Naive thymus-derived CD4-positive, alpha-beta T cell (primary cell): ENCODE data around the gene OR8G1. TPM values are rescaled to one million over a fixed set of nuclear protein-coding genes. Genes with fewer than 3 reads are reported as not detected.

Experiments used
- ATAC-seq: fragments of 150-1000 bp; cut with Tn5 transposase; 2 replicates; pipeline ENCODE4 v1.10.0; 2021; ENCODE audit warnings: mild to moderate bottlenecking, moderate library complexity
- CTCF ChIA-PET: fragments of 350-600 bp; sonication (Branson Sonifier 250); formaldehyde crosslinking; loops from one replicate; lab custom pipeline; 2021; ENCODE audit warnings: antibody characterized with exemption; lab: Charles Lee
- POLR2A ChIA-PET: fragments of 350-600 bp; sonication (Branson Sonifier 250); formaldehyde crosslinking; loops from one replicate; lab custom pipeline; 2021; ENCODE audit warnings: antibody characterized with exemption, inconsistent platforms; lab: Charles Lee
- DNase-seq, 9 donors: peaks; one replicate each; pipeline versions ENCODE4 v3.0.0 to v3.0.0-alpha.2; 2020 to 2022; ENCODE audit warnings: mixed read lengths in 1 of 9
- H3K27ac ChIP-seq: one replicate; pipeline ENCODE4 v1.7.0; 2013; ENCODE audit warnings: mild to moderate bottlenecking, low read depth, low read length, moderate library complexity
- H3K27me3 ChIP-seq, 2 donors: one replicate each; pipeline ENCODE4 v1.7.0; 2013; ENCODE audit warnings: low read length in 2 of 2, mild to moderate bottlenecking in 2 of 2, moderate library complexity in 2 of 2; ENCODE audit not compliant: control insufficient read depth in 2 of 2, insufficient read depth in 2 of 2
- H3K36me3 ChIP-seq, 3 experiments: 1 replicate in 2 of 3; 2 replicates in 1 of 3; pipeline ENCODE4 v1.7.0; 2013; ENCODE audit warnings: low read length in 3 of 3, mild to moderate bottlenecking in 3 of 3, moderate library complexity in 1 of 3; ENCODE audit not compliant: insufficient read depth in 3 of 3, control insufficient read depth in 2 of 3
- H3K4me1 ChIP-seq, 2 donors: one replicate each; pipeline ENCODE4 v1.7.0; 2013; ENCODE audit warnings: low read length in 2 of 2, mild to moderate bottlenecking in 2 of 2, moderate library complexity in 1 of 2; ENCODE audit not compliant: control insufficient read depth in 2 of 2, insufficient read depth in 2 of 2
- H3K4me3 ChIP-seq: 2 replicates; pipeline ENCODE4 v1.7.0; 2013; ENCODE audit warnings: mild to moderate bottlenecking, low read length
- H3K9me3 ChIP-seq, 3 experiments: 1 replicate in 2 of 3; 2 replicates in 1 of 3; pipeline ENCODE4 v1.7.0; 2013; ENCODE audit warnings: low read length in 3 of 3; ENCODE audit not compliant: control insufficient read depth in 2 of 3
- H3K27ac Mint-ChIP-seq, 9 donors: one replicate each; pipeline ENCODE4 v1.8.0; 2020 to 2022; ENCODE audit warnings: mixed read lengths in 9 of 9, mild to moderate bottlenecking in 8 of 9, moderate library complexity in 5 of 9, inconsistent platforms in 2 of 9
- H3K27me3 Mint-ChIP-seq, 5 donors: one replicate each; pipeline ENCODE4 v1.8.0; 2021 to 2022; ENCODE audit warnings: mixed read lengths in 5 of 5, mild to moderate bottlenecking in 1 of 5
- H3K36me3 Mint-ChIP-seq, 5 donors: one replicate each; pipeline ENCODE4 v1.8.0; 2020 to 2022; ENCODE audit warnings: mixed read lengths in 5 of 5, mild to moderate bottlenecking in 3 of 5, inconsistent platforms in 1 of 5
- H3K4me1 Mint-ChIP-seq, 7 donors: one replicate each; pipeline ENCODE4 v1.8.0; 2020 to 2022; ENCODE audit warnings: mixed read lengths in 7 of 7, mild to moderate bottlenecking in 3 of 7, inconsistent platforms in 1 of 7
- H3K4me3 Mint-ChIP-seq, 10 donors: one replicate each; pipeline ENCODE4 v1.8.0; 2020 to 2022; ENCODE audit warnings: mild to moderate bottlenecking in 10 of 10, mixed read lengths in 10 of 10, moderate library complexity in 6 of 10, inconsistent platforms in 2 of 10
- H3K9me3 Mint-ChIP-seq, 11 donors: one replicate each; pipeline ENCODE4 v1.8.0; 2020 to 2022; ENCODE audit warnings: mixed read lengths in 11 of 11, mild to moderate bottlenecking in 4 of 11, inconsistent platforms in 1 of 11, moderate library complexity in 1 of 11
- intact Hi-C, 2 donors: fragments of 100-400 bp; cut with micrococcal nuclease; formaldehyde crosslinking; loops; one replicate each; pipeline ENCODE4 v1.15.1; 2023
- polyA plus RNA-seq, 2 donors: library from polyadenylated mRNA; unstranded; fragments of 300-500 nt; fragmentation: Illumina TruSeq; gene quantifications; one replicate each; pipeline ENCODE4 v1.2.3, GENCODE V29; 2021
- total RNA-seq, 6 experiments: library from RNA in 5 of 6; stranded (reverse) in 5 of 6; gene quantifications; 1 replicate in 5 of 6; 2 replicates in 1 of 6; pipeline ENCODE4 v1.2.3 and lab custom pipeline; 2021 to 2026

The OR8G1 gene
- total and polyA plus RNA-seq, 7 experiments from 2014 or later, result not detected

DNA sequence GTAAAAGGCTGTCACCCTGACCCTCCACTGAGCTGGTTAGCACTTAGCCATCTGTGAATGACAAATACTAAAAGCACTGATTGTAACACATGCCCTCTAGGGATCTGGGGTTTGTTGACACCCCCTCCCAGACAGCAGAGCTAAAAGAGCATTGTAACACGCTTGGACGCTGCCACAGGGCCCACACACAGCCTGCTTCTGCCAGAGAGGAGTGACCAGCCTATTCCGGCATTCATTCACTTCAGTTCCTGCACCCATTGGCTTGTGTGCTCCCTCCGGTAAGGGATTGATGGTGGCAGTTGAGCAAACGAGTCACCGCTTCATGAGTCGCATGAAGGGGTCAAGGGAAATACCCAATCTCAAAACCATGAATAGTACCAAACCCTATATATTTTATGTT is 42.0 kb upstream of the OR8G1 start:
- DNase-seq, result no peak
- intact Hi-C loops, result loop anchor here in 1 of 2 donors (10.0 kb wide), 1 partner anchor 554 kb away; no protein-coding TSS in a partner anchor
- Histone ChIP-seq H3K36me3 (no peaks in the 10 kb centered on the region), H3K4me1 (no peaks in the 10 kb centered on the region), H3K9me3 (no peaks in the 10 kb centered on the region), H3K27me3 (no peaks in the 10 kb centered on the region), H3K4me3 (no peak overlapping the region), H3K27ac (no peak overlapping the region)
- no peak for ATAC-seq
- Mint-ChIP-seq H3K27ac (no peak overlapping the region), H3K4me1 (peaks cover 0 to under 1% (median 0%) of the 10 kb centered on the region in 7 donors), H3K4me3 (no peak overlapping the region), H3K27me3 (peaks cover 0 to 12% (median 9%) of the 10 kb centered on the region in 5 donors), H3K9me3 (no peaks in the 10 kb centered on the region), H3K36me3 (no peaks in the 10 kb centered on the region)
- ChIA-PET CTCF (no interaction called here), POLR2A (no interaction called here)

DNA sequence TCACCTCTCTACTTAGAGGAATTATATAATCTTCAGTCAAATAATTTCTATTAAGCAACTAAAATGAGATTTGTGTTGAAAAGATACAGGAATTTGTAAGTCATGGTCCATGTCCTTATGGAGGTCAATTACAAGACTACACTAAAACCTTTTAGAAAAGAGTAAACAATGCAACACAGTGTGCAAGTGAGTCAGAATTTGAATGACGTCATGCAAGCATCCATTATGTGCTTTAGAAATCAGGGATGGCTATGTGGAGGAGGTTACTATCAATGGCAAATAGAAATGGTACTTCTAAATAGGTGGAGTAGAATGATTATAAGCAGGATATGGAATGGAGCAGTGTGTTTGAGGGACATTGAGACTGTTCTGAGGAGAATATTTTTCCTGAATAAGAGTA is 41.2 kb upstream of the OR8G1 start:
- no peak for ATAC-seq
- CTCF ChIA-PET, result no interaction called here
- no peak overlapping the region for H3K27ac Mint-ChIP-seq

DNA sequence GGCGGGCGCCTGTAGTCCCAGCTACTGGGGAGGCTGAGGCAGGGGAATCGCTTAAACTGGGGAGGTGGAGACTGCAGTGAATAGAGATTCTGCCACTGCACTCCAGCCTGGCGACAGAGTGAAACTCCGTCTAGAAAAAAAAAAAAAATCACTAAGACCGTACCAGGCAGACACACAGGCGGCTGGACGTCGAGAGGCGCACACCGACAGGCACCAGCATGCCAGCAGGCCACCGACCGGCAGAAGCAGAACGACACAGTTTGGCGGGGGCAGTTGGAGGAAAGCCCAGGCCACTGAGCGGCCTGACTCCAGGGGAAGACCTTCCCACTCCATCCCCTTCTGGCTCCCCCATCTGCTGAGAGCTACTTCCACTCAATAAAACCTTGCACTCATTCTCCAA is 40.2 kb upstream of the OR8G1 start:
- Mint-ChIP-seq H3K36me3 (no peaks in the 10 kb centered on the region), H3K4me1 (no peaks in the 10 kb centered on the region), H3K4me3 (no peak overlapping the region), H3K9me3 (no peaks in the 10 kb centered on the region), H3K27ac (no peak overlapping the region), H3K27me3 (peaks cover 0 to 13% (median 5%) of the 10 kb centered on the region in 5 donors)
- intact Hi-C loops, result no loop called here
- Histone ChIP-seq H3K27me3 (no peaks in the 10 kb centered on the region), H3K4me1 (no peaks in the 10 kb centered on the region), H3K9me3 (no peaks in the 10 kb centered on the region), H3K4me3 (no peak overlapping the region), H3K36me3 (no peaks in the 10 kb centered on the region), H3K27ac (no peak overlapping the region)
- CTCF ChIA-PET, result no interaction called here
- no peak for ATAC-seq
- no peak for DNase-seq
- POLR2A ChIA-PET, result no interaction called here

More for the DNA sequence above, 41.2 kb upstream of the OR8G1 start:
- Histone ChIP-seq H3K27me3 (no peaks in the 10 kb centered on the region), H3K4me3 (no peak overlapping the region), H3K27ac (no peak overlapping the region), H3K9me3 (no peaks in the 10 kb centered on the region), H3K4me1 (no peaks in the 10 kb centered on the region), H3K36me3 (no peaks in the 10 kb centered on the region)
- Mint-ChIP-seq H3K9me3 (no peaks in the 10 kb centered on the region), H3K4me3 (no peak overlapping the region), H3K27me3 (peaks cover 0 to 16% (median 8%) of the 10 kb centered on the region in 5 donors), H3K36me3 (no peaks in the 10 kb centered on the region), H3K4me1 (no peaks in the 10 kb centered on the region)
- POLR2A ChIA-PET, result no interaction called here
- intact Hi-C loops, result loop anchor here in 1 of 2 donors (10.0 kb wide), 1 partner anchor 555 kb away; no protein-coding TSS in a partner anchor
- DNase-seq, result no peak

DNA sequence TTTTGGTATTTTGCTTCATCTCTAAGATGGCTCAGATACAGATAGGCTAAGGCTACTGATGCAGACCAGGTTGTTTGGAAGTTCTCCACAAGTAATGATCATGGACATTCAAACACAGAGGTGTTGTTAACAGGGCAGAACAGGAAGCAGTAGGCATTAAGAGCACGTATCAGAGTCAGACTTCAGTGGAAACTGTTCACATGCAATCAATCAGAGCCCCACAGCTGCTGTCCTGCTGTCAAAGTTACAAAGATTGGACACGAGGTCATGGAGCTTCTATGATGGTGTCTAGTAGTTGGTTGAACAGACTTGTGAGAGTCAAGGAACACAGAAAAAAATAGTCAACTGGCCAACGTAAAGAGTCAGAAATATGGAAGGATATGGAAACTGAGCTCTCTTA is 37.9 kb upstream of the OR8G1 start:
- Mint-ChIP-seq H3K4me1 (no peaks in the 10 kb centered on the region), H3K27ac (no peak overlapping the region), H3K27me3 (peaks cover 0 to 9% (median 4%) of the 10 kb centered on the region in 5 donors), H3K9me3 (no peaks in the 10 kb centered on the region), H3K4me3 (no peak overlapping the region), H3K36me3 (no peaks in the 10 kb centered on the region)
- H3K4me1 ChIP-seq, result no peaks in the 10 kb centered on the region
- ATAC-seq (no peak), DNase-seq (no peak)
- intact Hi-C loops, result no loop called here
- ChIA-PET POLR2A (no interaction called here), CTCF (interaction anchor here (1.4 kb wide), 1 partner anchor 9 kb away, joined by 3 read pairs; no protein-coding TSS in a partner anchor)
- no peak overlapping the region for H3K4me3 ChIP-seq
- no peaks in the 10 kb centered on the region for H3K36me3 ChIP-seq
- no peaks in the 10 kb centered on the region for H3K27me3 ChIP-seq
- no peak overlapping the region for H3K27ac ChIP-seq
- no peaks in the 10 kb centered on the region for H3K9me3 ChIP-seq

DNA sequence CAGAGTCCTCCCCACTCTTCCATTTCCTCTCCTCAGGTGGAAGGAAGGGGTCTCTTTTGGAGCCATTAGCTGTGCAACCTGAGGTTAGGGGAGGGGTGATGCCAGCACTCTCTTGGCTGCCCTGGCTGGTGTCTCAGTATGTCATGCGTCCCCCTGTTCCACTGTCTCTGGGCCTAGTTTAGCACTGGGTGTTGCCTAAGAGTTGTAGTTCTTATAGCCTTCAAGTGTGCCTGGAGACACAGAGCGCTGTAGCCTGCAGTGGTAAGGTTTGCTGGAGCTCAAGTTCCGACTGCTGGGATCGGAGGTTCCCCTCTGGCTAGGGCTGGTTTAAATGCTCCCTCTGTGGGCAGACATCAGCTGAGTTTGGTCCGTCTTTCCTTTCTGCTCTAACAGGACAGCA is 36.9 kb upstream of the OR8G1 start:
- no peak for ATAC-seq
- Mint-ChIP-seq H3K4me3 (no peak overlapping the region), H3K9me3 (no peaks in the 10 kb centered on the region), H3K27ac (no peak overlapping the region), H3K4me1 (no peaks in the 10 kb centered on the region), H3K36me3 (no peaks in the 10 kb centered on the region), H3K27me3 (peaks cover 0 to 9% (median 0%) of the 10 kb centered on the region in 5 donors)
- Histone ChIP-seq H3K27ac (no peak overlapping the region), H3K27me3 (no peaks in the 10 kb centered on the region), H3K4me3 (no peak overlapping the region), H3K36me3 (no peaks in the 10 kb centered on the region), H3K4me1 (no peaks in the 10 kb centered on the region), H3K9me3 (no peaks in the 10 kb centered on the region)
- CTCF ChIA-PET, result interaction anchor here (1.4 kb wide), 1 partner anchor 10 kb away, joined by 3 read pairs; no protein-coding TSS in a partner anchor
- intact Hi-C loops, result no loop called here
- DNase-seq, result no peak
- POLR2A ChIA-PET, result no interaction called here

DNA sequence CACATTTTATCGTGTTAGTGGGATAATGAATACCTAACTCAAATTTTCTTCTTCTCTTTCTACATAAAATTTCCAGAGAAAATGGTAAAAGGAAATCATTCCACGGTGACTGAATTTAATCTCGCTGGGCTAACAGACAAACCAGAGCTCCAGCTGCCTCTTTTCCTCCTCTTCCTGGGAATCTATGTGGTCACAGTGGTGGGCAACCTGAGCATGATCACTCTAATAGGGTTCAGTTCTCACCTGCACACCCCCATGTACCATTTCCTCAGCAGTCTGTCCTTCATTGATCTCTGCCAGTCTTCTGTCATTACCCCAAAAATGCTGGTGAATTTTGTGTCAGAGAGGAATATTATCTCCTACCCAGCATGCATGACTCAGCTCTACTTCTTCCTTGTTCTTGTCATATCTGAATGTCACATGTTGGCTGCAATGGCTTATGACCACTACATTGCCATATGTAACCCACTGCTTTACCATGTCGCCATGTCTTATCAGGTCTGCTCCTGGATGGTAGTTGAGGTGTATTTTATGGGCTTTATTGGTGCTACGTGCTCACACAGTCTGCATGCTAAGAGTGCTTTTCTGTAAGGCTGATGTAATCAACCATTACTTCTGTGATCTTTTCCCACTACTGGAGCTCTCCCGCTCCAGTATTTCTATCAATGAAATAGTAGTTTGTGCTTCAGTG is 33.6 kb upstream of the OR8G1 start:
- H3K27me3 ChIP-seq, result no peaks in the 10 kb centered on the region
- Mint-ChIP-seq H3K9me3 (no peaks in the 10 kb centered on the region), H3K4me3 (no peak overlapping the region), H3K36me3 (no peaks in the 10 kb centered on the region), H3K27me3 (peaks cover 0 to 11% (median 3%) of the 10 kb centered on the region in 5 donors), H3K27ac (no peak overlapping the region), H3K4me1 (no peaks in the 10 kb centered on the region)
- no peak for DNase-seq
- intact Hi-C loops, result no loop called here
- H3K9me3 ChIP-seq, result no peaks in the 10 kb centered on the region
- no peak overlapping the region for H3K4me3 ChIP-seq
- no peak overlapping the region for H3K27ac ChIP-seq
- ChIA-PET CTCF (no interaction called here), POLR2A (no interaction called here)
- no peaks in the 10 kb centered on the region for H3K36me3 ChIP-seq
- H3K4me1 ChIP-seq, result no peaks in the 10 kb centered on the region
- ATAC-seq, result peak; percentile 65

DNA sequence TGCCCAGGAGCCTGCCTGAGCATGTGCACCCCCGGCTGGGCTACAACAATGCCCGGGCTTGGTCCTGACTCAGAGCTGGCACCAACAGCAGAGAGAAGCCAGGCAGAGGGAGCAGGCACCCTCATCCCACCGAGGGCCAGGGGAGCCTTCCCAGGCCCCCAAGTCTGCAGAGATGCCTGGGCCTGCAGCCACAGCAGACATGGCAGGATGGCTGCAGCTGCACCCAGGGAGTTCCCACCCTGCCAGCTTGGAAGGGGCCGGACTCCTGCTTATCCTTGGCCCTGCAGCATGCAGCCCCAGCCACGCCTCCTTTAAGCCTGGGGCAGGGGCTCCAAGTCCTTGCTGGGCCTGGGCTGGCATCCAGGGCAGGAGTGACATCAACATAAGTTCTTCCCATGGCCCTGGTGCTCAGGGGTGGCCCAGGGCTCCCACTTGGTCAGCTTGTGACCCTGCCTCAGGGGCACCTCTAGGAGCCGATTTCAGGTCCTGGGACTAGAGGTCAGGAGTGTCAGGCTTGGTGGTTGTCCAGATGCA is 31.0 kb upstream of the OR8G1 start:
- H3K9me3 Mint-ChIP-seq, result no peaks in the 10 kb centered on the region
- H3K27ac Mint-ChIP-seq, result no peak overlapping the region
- ChIA-PET POLR2A (no interaction called here), CTCF (no interaction called here)
- Histone ChIP-seq H3K27me3 (no peaks in the 10 kb centered on the region), H3K4me3 (no peak overlapping the region), H3K9me3 (no peaks in the 10 kb centered on the region), H3K4me1 (no peaks in the 10 kb centered on the region), H3K36me3 (no peaks in the 10 kb centered on the region), H3K27ac (no peak overlapping the region)
- ATAC-seq (no peak), DNase-seq (no peak)
- H3K27me3 Mint-ChIP-seq, result peaks cover 0 to 22% (median 3%) of the 10 kb centered on the region in 5 donors
- no peaks in the 10 kb centered on the region for H3K4me1 Mint-ChIP-seq
- H3K4me3 Mint-ChIP-seq, result no peak overlapping the region
- H3K36me3 Mint-ChIP-seq, result no peaks in the 10 kb centered on the region
- intact Hi-C loops, result no loop called here
